Esophagus squamous epithelium (tissue), 4 donors: ENCODE results near the gene MPPED2.

Source experiments
- CTCF ChIP-seq, 6 experiments: fragments of 450-650 bp in 4 of 6; fragments of 200-600 bp in 2 of 6; sonication (generic) in 2 of 6; IDR thresholded peaks; one replicate each; pipeline ENCODE4 v1.5.1; 2016 to 2019; ENCODE audit warnings: antibody characterized with exemption in 6 of 6, mild to moderate bottlenecking in 4 of 6, moderate library complexity in 4 of 6
- POLR2A ChIP-seq, 4 donors: fragments of 450-650 bp; IDR thresholded peaks; one replicate each; pipeline ENCODE4 v1.6.1; 2017; ENCODE audit warnings: antibody characterized with exemption in 4 of 4, mild to moderate bottlenecking in 4 of 4, moderate library complexity in 3 of 4

- no peak for TF ChIP-seq CTCF (IDR thresholded peaks at IDR 0.05)
- no peak for TF ChIP-seq POLR2A (IDR thresholded peaks at IDR 0.05)
Observed at GRCh38 chr11:30567120-30567519, 19.0 kb downstream of the MPPED2 start.
